GM19035 (cell line): ENCODE results near the gene ITGAD.
"Not testable (repeated sequence)": the region's sequence is repeated elsewhere in the genome, so short reads cannot be mapped to it uniquely, and the experiment has no call there.

Experiments
- ATAC-seq: cut with Tn5 transposase; IDR thresholded peaks from one replicate; pipeline ENCODE4 v1.9.1; 2021; ENCODE audit not compliant: unreplicated experiment

Gene ITGAD

DNA sequence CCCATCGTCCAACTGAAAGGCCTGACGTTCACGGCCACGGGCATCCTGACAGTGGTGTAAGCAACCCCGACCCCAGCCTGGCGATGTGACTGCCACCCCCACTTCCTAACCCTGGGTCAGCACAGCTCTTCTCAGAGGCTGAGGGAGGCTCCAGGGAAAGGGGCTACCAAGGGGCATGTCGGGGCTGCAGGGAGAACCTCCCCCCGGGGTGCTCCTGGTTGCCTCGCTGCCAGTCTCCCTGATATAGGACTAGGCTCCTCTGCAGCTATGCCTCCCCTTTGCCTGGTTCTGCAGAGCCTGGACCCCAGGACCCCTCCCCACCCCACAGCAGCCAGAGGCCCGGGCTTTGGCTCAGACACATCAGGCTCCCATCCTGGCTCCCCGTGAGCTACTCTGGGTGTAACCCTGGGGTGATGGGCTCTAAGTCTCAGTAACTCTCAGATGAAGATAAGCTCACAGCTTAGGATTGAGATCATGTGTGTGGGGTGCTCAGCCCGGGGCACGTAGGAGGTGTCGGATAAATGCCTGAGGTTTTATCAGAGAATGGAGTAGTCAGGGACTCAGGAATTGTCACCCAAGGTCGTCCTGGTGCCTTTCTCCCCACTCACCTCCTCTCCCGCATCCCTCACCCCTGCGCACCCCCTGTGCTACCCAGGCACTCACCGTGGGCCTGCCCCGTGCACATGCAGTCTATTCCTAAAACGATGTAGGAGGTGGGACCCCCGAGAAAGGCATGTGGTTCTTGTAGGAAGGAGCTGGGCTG, 10.6 kb downstream of the ITGAD start:
- ATAC-seq = no peak

DNA sequence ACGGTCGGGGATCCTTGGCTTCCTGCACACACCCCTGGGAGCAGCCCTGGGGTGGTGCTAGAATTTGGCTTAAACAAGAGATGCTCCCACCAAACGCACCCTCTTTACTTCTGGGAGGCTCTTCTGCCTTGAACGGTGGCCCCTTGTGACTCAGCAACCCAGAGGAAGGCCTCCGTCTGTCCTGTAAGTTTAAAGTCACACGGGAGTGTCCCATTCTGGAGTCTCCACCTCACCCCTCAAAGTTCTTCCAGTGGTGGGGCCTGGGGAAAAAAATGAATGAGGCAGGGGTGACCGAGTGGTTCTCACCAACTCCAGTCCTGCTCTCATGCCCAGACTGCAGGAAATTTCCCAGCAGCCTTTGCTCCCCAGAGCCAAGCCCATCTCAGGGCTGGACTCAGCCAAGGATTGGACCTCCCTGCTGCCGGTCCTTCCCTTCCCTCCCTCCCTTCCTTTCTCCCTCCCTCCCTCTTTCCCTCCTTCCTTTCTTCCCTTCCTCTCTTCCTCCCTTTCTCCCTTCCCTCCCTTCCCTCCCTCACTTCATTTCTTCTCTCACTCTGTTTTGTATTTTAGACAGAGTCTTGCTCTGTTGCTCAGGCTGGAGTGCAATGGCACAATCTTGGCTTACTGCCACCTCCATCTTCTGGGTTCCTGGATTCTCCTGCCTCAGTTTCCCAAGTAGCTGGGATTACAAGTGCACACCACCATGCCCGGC, 11.4 kb downstream of the ITGAD start:
- ATAC-seq = no peak

DNA sequence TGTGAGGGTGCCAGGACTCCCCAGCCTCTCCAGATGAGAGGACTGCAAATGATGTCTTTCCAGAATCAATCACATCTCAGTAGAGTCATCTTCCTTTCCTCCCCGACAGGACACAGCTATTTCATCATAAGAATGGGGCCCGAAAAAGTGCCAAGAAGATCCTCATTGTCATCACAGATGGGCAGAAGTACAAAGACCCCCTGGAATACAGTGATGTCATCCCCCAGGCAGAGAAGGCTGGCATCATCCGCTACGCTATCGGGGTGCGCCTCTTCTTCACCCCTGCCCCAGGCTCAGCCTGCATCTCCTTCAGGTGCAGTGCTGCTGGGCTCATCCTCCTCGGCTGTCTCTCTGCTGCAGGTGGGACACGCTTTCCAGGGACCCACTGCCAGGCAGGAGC, 14.3 kb downstream of the ITGAD start:
- ATAC-seq = no peak

DNA sequence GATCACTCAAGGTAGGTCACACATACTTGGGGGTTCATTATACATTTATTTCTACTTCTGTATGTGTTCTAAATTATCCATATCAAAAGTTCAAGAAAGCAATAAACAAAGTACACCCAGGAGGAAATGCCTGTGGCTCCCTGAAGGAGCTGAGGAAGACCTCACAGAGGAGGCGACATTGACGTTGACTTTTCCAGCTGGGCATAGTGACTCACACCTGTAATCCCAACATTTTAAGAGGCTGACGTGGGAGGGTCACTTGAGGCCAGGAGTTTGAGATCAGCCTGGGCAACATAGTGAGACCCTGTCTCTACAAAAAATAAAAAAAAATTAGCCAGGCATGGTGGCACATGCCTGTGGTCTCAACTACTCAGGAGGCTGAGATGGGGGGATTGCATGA, 16.3 kb downstream of the ITGAD start:
- no peak for ATAC-seq

- no peak for ATAC-seq
Observed at GRCh38 chr16:31410082-31410481, 16.9 kb downstream of the ITGAD start.

- no peak for ATAC-seq
Observed at GRCh38 chr16:31411024-31411844, 18.1 kb downstream of the ITGAD start.

DNA sequence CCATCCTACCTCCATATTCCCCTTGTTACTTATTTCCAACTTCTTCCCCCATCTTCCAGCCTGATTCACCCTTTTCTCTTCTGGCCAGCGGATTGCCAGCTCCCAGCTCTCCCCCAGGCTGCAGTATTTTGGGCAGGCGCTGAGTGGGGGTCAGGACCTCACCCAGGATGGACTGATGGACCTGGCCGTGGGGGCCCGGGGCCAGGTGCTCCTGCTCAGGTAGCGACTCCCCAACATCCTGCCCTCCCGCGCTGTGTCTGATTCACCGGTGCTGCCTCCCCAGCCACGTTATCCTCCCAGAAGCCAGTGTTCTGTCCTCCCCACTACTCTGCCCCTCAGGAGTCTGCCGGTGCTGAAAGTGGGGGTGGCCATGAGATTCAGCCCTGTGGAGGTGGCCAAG, 19.6 kb downstream of the ITGAD start:
- no peak for ATAC-seq

DNA sequence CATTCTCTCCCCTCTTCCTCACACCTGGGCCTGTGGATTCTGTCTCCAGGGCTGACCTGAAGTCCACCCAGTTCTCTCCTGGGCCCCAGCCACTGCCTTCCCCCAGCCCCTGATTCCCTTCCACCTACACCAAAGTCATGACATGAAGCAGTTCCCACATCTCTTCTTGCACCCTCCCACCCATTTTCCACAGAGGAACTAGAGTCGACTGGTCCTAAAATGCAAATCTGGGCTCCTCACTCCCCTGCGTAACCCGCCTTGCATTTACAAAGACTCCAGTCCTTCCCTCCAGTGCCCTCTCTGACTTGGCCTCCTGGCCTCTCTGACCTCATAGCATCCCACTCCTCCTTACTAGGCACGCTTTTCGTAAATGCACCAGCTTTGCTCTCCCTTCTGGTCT, 20.2 kb downstream of the ITGAD start:
- ATAC-seq = no peak

- ATAC-seq = no peak
Observed at GRCh38 chr16:31413943-31414342, 20.8 kb downstream of the ITGAD start.

- no peak for ATAC-seq
Observed at GRCh38 chr16:31414706-31415105, 21.6 kb downstream of the ITGAD start.

DNA sequence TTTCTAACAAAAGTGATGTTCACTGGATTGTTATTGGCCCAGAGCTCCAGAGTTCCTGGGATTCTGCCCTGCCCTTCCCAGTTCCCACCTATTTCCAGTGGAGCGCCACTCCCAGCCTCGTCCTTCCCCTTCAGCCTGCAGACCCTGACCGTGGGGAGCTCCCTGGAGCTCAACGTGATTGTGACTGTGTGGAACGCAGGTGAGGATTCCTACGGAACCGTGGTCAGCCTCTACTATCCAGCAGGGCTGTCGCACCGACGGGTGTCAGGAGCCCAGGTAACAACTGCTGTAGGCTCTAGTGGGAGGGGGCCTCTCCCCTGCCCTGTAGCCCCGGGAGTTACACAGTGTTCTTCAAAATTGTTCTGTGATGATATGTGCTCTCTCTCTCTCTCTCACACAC, 23.2 kb downstream of the ITGAD start:
- no peak for ATAC-seq

- not testable (repeated sequence) for ATAC-seq
Observed at GRCh38 chr16:31417036-31417435, 23.9 kb downstream of the ITGAD start.

DNA sequence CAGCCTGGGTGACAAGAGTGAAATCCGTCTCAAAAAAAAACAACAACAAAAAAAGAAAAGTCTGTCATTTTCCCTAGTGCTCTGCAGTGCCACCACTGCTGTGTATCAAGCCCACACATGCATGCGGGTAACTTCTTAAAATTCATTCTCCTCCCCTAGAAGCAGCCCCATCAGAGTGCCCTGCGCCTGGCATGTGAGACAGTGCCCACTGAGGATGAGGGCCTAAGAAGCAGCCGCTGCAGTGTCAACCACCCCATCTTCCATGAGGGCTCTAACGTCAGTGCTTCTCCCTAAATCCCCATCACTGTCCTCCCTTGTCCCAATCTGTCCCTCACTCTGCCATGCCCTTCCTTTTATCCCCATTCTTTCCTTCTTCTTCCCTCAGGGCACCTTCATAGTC, 24.8 kb downstream of the ITGAD start:
- no peak for ATAC-seq

DNA sequence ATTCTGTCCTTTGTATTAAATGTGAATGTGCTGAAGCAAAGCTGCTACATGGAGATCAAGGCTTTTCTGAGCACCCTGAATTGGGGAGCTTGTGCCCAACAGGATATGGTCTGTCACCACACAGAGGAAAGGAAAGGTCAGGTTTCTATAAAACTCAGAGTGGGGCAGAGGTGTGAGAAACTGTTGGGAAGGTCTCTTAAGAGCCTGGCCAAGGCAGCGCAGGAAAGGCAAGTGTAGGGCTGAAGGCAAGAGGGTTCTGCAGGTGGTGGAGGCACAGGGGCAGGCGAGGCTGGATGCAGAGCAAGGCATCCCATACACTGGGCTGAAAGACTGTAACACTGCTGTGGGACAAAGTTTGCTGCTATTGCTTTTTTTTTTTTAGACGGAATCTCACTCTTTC, 26.9 kb downstream of the ITGAD start:
- ATAC-seq = no peak

GRCh38 chr16:31421587-31421986, 28.5 kb downstream of the ITGAD start:
- no peak for ATAC-seq

- no peak for ATAC-seq
Observed at GRCh38 chr16:31423241-31423640, 30.1 kb downstream of the ITGAD start.

DNA sequence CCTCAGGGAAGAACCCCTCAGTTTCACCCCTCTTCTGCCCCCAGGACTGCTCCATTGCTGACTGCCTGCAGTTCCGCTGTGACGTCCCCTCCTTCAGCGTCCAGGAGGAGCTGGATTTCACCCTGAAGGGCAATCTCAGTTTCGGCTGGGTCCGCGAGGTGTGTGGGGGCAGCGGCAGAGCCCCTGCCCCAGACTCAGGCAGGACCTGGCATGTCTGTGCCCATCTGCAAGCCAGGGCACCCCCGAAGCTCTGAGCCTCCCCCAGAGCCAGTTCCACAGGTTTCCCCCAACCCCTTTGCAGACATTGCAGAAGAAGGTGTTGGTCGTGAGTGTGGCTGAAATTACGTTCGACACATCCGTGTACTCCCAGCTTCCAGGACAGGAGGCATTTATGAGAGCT, 30.7 kb downstream of the ITGAD start:
- no peak for ATAC-seq

- no peak for ATAC-seq
Observed at GRCh38 chr16:31427441-31428278, 34.5 kb downstream of the ITGAD start.

- no peak for ATAC-seq
Observed at GRCh38 chr16:31428279-31428597, 35.1 kb downstream of the ITGAD start, which contains the start of gene COX6A2. COX6A2 (minus strand) TSS chr16:31428360; CDS start chr16:31428325, 35 bp downstream.

- no peak for ATAC-seq
Observed at GRCh38 chr16:31428638-31429247, 35.6 kb downstream of the ITGAD start.

DNA sequence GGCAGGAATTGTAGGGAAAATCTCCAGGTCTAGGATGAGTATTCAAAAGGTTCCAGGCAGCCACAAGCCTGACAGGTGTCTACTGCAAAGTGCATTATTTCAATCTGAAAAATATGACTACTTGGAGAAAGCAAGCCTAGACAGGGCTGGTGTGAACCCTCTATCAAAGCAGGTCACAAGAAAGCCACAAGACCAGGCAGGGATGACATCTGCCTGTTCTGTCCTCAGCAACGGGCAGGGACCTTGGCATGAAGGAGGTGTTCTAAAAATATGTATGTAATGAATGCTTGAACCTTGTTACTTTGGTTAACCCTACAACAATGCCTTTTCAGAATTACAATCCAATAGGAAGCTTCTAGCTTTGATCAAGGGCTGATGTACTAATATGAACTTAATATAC, 36.2 kb downstream of the ITGAD start:
- no peak for ATAC-seq
